SK-N-SH (cell line): ENCODE results near the gene PDE4DIP. TPM values are rescaled to one million over a fixed set of nuclear protein-coding genes. Genes with fewer than 3 reads are reported as not detected.
"Not testable (repeated sequence)": the region's sequence is repeated elsewhere in the genome, so short reads cannot be mapped to it uniquely, and the experiment has no call there.

Experiments
- CTCF ChIA-PET: fragments of 300-600, 350-600 bp; formaldehyde crosslinking; extraction: SDS; loops from one replicate; lab custom pipeline; 2021; lab: Yijun Ruan, JAX
- POLR2A ChIA-PET: fragments of 350-600 bp; sonication (Branson Sonifier 250); formaldehyde crosslinking; extraction: SDS; loops from one replicate; lab custom pipeline; 2020; ENCODE audit warnings: antibody characterized with exemption, inconsistent platforms; lab: Yijun Ruan, JAX
- DNase-seq: peaks from one replicate; pipeline ENCODE4 v3.0.0; 2012
- H2AFZ ChIP-seq: fragments of 200-600 bp; sonication (generic); 2 replicates; pipeline ENCODE4 v1.8.1; 2016; ENCODE audit warnings: antibody characterized with exemption, mild to moderate bottlenecking, low read depth
- H3F3A ChIP-seq: fragments of 200-600 bp; sonication (generic); replicated peaks from 2 replicates; pipeline ENCODE3; 2016; ENCODE audit warnings: antibody characterized with exemption, mild to moderate bottlenecking; ENCODE audit not compliant: insufficient read depth
- H3K27ac ChIP-seq, 2 experiments: fragments of 200-500 bp in 1 of 2; fragments of 200-600 bp in 1 of 2; sonication (Bioruptor generic) in 1 of 2; sonication (generic), shearing (Covaris generic) in 1 of 2; 2 replicates each; pipeline versions ENCODE4 v1.5.1 to v1.6.1; 2014 to 2016; ENCODE audit warnings: low read depth in 2 of 2, inconsistent platforms in 1 of 2, low read length in 1 of 2, mild to moderate bottlenecking in 1 of 2, mixed read lengths in 1 of 2
- H3K27me3 ChIP-seq: fragments of 200-600 bp; sonication (generic), shearing (Covaris generic); 2 replicates; pipeline ENCODE4 v1.6.1; 2016; ENCODE audit warnings: mixed run types; ENCODE audit not compliant: insufficient read depth
- H3K36me3 ChIP-seq, 2 experiments: fragments of 200-500 bp in 1 of 2; fragments of 200-600 bp in 1 of 2; sonication (Bioruptor generic) in 1 of 2; sonication (generic) in 1 of 2; replicated peaks in 1 of 2; 2 replicates each; pipeline versions ENCODE3 to v1.5.1; 2014 to 2016; ENCODE audit warnings: low read length in 1 of 2, mild to moderate bottlenecking in 1 of 2; ENCODE audit not compliant: insufficient read depth in 2 of 2, control insufficient read depth in 1 of 2
- H3K4me1 ChIP-seq, 2 experiments: fragments of 200-500 bp in 1 of 2; fragments of 200-600 bp in 1 of 2; sonication (Bioruptor generic) in 1 of 2; sonication (generic), shearing (Covaris generic) in 1 of 2; 2 replicates each; pipeline versions ENCODE4 v1.5.1 to v1.6.1; 2014 to 2016; ENCODE audit warnings: low read depth in 1 of 2, low read length in 1 of 2, mixed run types in 1 of 2; ENCODE audit not compliant: insufficient read depth in 2 of 2, control insufficient read depth in 1 of 2
- H3K4me2 ChIP-seq: fragments of 200-600 bp; sonication (generic), shearing (Covaris generic); 2 replicates; pipeline ENCODE4 v1.6.1; 2017; ENCODE audit warnings: mixed run types
- H3K4me3 ChIP-seq, 2 experiments: fragments of 200-500 bp in 1 of 2; fragments of 200-600 bp in 1 of 2; sonication (Bioruptor generic) in 1 of 2; sonication (generic), shearing (Covaris generic) in 1 of 2; 2 replicates each; pipeline versions ENCODE4 v1.5.1 to v1.8.1; 2014 to 2016; ENCODE audit warnings: low read depth in 2 of 2, inconsistent platforms in 1 of 2, low read length in 1 of 2, mild to moderate bottlenecking in 1 of 2, mixed read lengths in 1 of 2, moderate library complexity in 1 of 2
- H3K79me2 ChIP-seq: fragments of 200-600 bp; sonication (generic); 2 replicates; pipeline ENCODE4 v1.8.1; 2017; ENCODE audit warnings: mild to moderate bottlenecking; ENCODE audit not compliant: insufficient read depth
- H3K9ac ChIP-seq: fragments of 200-600 bp; sonication (generic); 2 replicates; pipeline ENCODE4 v1.6.1; 2017; ENCODE audit warnings: mixed run types
- H3K9me2 ChIP-seq: fragments of 200-600 bp; sonication (generic); 2 replicates; pipeline ENCODE4 v1.6.1; 2017; ENCODE audit warnings: mixed run types
- H3K9me3 ChIP-seq: fragments of 200-600 bp; sonication (generic); 2 replicates; pipeline ENCODE4 v1.6.1; 2017; ENCODE audit warnings: mixed run types, mild to moderate bottlenecking, moderate library complexity
- H4K20me1 ChIP-seq: fragments of 200-600 bp; sonication (generic); 2 replicates; pipeline ENCODE4 v1.6.1; 2017; ENCODE audit warnings: mild to moderate bottlenecking, mixed run types; ENCODE audit not compliant: insufficient read depth
- NRF1 ChIP-seq: IDR thresholded peaks from 2 replicates; pipeline ENCODE4 v1.6.1; 2012; ENCODE audit warnings: low read depth, mild to moderate bottlenecking, low read length
- YY1 ChIP-seq: IDR thresholded peaks from 2 replicates; pipeline ENCODE4 v1.4.0; 2012; ENCODE audit warnings: low read depth, mild to moderate bottlenecking
- WGBS: methylation state at CpG from one replicate; pipeline ENCODE4 v1.1.6; 2017; ENCODE audit warnings: low lambda C conversion rate; 5-methylcytosine and 5-hydroxymethylcytosine counted together
- polyA plus RNA-seq, 3 experiments: library from polyadenylated mRNA; depleted of rRNA; stranded (reverse); fragments of >200 nt; gene quantifications; 2 replicates each; pipeline ENCODE4 v1.2.3, GENCODE V29; 2012

PDE4DIP gene
- polyA plus RNA-seq, 1 of the 3 experiments (the other 2 are of a cell fraction): 28.7 TPM

DNA sequence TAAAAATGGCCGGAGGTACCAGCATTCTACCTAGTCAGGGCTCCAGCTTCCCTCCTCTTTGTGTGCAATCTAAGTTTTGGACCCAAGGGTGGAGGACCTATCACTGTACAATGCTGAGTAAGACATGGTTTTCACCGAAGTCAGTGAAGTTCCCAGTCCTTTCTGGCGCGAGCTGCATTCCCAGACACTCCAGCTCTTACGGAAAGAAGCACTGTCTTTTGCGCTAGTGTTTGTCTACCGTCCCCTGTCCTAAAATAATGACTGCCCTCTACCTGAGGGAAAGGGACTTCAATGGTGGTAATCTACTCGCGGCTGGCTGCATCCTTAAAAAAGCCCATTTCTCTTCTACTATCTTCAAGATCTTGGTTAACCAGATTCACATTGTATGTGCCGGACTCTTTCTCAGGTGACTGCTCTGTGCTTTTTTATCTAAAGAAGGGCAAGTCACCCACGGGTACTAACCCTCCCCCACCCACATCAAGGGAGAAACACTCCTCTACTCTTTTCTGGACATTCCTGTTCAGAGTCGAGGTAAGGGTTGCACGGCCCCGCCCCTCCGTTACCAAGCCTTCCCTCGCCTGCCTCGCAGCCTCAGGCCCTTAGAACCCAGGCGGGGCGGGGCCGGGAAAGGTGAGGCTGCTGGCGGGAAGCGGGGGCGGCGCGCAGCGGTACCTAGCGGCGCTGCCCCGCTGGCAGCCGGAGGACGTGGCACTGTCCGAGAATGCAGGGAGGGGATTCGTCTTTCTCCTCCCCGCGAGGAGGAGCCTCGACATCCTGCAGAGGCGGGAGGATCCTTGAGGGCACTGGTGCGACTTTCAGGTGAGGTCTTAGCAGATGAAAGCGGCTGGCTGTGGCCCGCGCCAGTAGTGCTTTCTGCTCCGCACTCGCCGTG lies 107.4 kb downstream of the PDE4DIP start:
- H3K27me3 ChIP-seq, H3K9me3 ChIP-seq, DNase-seq, H4K20me1 ChIP-seq, H3K36me3 ChIP-seq, CTCF ChIA-PET, H3K4me1 ChIP-seq, H3F3A ChIP-seq, H3K9me2 ChIP-seq, H3K79me2 ChIP-seq, POLR2A ChIA-PET: not testable (repeated sequence)
- peak overlapping the region; percentile 66 for H3K9ac ChIP-seq
- peak overlapping the region; percentile 77; the same call in 1 of the 2 replicates for H3K4me2 ChIP-seq
- peak overlapping the region; percentile 93; the same call in 1 of the 2 replicates for H2AFZ ChIP-seq
- 1% methylated on average over 16 of the region's 44 CpGs for WGBS
- H3K27ac ChIP-seq: peak overlapping the region; percentile 55 to 70; a peak in 3 of 4 replicates
- H3K4me3 ChIP-seq: peak overlapping the region; percentile 54 to 65

GRCh38 chr1:148952253-148952937 lies 108.2 kb downstream of the PDE4DIP start:
- H4K20me1 ChIP-seq, H3K79me2 ChIP-seq, H3K4me1 ChIP-seq, POLR2A ChIA-PET, H3K36me3 ChIP-seq, H2AFZ ChIP-seq, H3K9me2 ChIP-seq, CTCF ChIA-PET, H3K27me3 ChIP-seq, H3F3A ChIP-seq, H3K9me3 ChIP-seq, DNase-seq: not testable (repeated sequence)
- H3K4me2 ChIP-seq: peak overlapping the region; percentile 84
- H3K9ac ChIP-seq: peak overlapping the region; percentile 66; the same call in 1 of the 2 replicates
- H3K4me3 ChIP-seq: peak overlapping the region; percentile 55 to 65; a peak in 3 of 4 replicates
- TF ChIP-seq YY1: peak; percentile 81
- TF ChIP-seq NRF1: peak; percentile 48
- 0% methylated on average over 7 of the region's 66 CpGs for WGBS
- H3K27ac ChIP-seq: peak overlapping the region in 1 of 2 experiments; percentile 55; a peak in 3 of 4 replicates

- not testable (repeated sequence) for H3K27me3 ChIP-seq, H3K27ac ChIP-seq
- WGBS: 6% methylated on average over 20 of the region's 28 CpGs
These were observed 108.8 kb downstream of the PDE4DIP start for GRCh38 chr1:148952938-148953616.

DNA sequence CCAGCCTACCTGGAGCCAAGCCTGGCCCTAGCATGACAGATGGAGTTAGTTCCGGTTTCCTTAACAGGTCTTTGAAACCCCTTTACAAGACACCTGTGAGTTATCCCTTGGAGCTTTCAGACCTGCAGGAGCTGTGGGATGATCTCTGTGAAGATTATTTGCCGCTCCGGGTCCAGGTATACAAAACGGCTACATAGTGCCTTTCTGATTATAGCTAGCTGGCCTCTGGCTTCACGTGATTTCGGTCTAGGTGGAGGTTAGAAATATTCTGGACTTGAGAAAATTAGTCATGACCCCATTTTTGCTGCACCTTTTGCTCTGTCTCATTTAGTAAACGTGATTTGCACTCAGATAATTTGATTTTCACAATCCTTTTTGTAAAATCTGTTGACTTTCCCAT lies 109.5 kb downstream of the PDE4DIP start:
- POLR2A ChIA-PET: not testable (repeated sequence)

More at GRCh38 chr1:148952938-148953616, 108.8 kb downstream of the PDE4DIP start:
- H3K9me3 ChIP-seq, H3K79me2 ChIP-seq, H3K4me1 ChIP-seq, H3K36me3 ChIP-seq, H4K20me1 ChIP-seq, POLR2A ChIA-PET, H3F3A ChIP-seq, DNase-seq, H3K9me2 ChIP-seq, H2AFZ ChIP-seq, CTCF ChIA-PET: not testable (repeated sequence)
- peak overlapping the region; percentile 37 for H3K9ac ChIP-seq
- peak overlapping the region; percentile 84 for H3K4me2 ChIP-seq
- peak overlapping the region in 1 of 2 experiments; percentile 55; a peak in 2 of 4 replicates for H3K4me3 ChIP-seq

GRCh38 chr1:148958343-148958742 lies 114.1 kb downstream of the PDE4DIP start:
- H3K27me3 ChIP-seq, DNase-seq, H3K4me1 ChIP-seq, POLR2A ChIA-PET, H4K20me1 ChIP-seq, H3F3A ChIP-seq, CTCF ChIA-PET, H2AFZ ChIP-seq, H3K9ac ChIP-seq, H3K9me2 ChIP-seq, H3K79me2 ChIP-seq, H3K36me3 ChIP-seq, H3K4me3 ChIP-seq, H3K9me3 ChIP-seq, H3K4me2 ChIP-seq, H3K27ac ChIP-seq: not testable (repeated sequence)

More for the DNA sequence above, 109.5 kb downstream of the PDE4DIP start:
- H3K27me3 ChIP-seq, H3K9me2 ChIP-seq, H4K20me1 ChIP-seq, H3K27ac ChIP-seq, H3K36me3 ChIP-seq, H3F3A ChIP-seq, H2AFZ ChIP-seq, H3K79me2 ChIP-seq, DNase-seq, H3K9me3 ChIP-seq, H3K4me1 ChIP-seq, CTCF ChIA-PET: not testable (repeated sequence)
- peak overlapping the region; percentile 44; the same call in 1 of the 2 replicates for H3K9ac ChIP-seq
- WGBS: 53% methylated on average over 6 of the region's 7 CpGs
- H3K4me2 ChIP-seq: peak overlapping the region; percentile 84
- peak overlapping the region; percentile 41; a peak in 3 of 4 replicates for H3K4me3 ChIP-seq
